Measurements from ENCODE around the gene RC3H1. TPM values are rescaled to one million over a fixed set of nuclear protein-coding genes. Genes with fewer than 3 reads are reported as not detected.

Gene RC3H1
- total and polyA plus RNA-seq, 9 of the 15 experiments (the other 6 are each of a cell fraction or from before 2014, with no cell fraction given) = 2.4 to 31.7 (median 12.4) TPM

DNA sequence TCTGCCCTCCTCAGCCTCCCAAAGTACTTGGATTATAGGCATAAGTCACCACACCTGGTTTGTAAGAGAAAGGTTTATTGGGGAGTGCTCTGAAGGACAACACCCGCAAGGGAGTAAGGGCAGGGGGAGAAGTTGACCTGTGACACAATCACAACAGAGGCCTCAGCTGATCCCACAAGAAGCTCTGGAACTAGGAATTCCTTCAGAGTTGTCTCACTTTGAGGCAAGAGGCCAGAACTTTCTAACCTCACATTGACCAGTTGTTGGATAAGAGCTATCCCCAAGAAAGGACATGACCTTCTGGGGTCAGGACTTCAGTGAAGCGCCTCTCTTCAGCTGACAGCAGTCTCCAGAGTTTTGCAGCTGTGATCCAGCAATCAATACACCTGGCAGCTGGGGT is 27.4 kb upstream of the RC3H1 start (continued):
- TF ChIP-seq GTF2F1 (IDR thresholded peaks at IDR 0.05; ENCODE audit: low read depth, low read length) (no peak), MXI1 (IDR thresholded peaks at IDR 0.05; ENCODE audit: low read depth, low read length) (no peak), ZBTB43 (CRISPR knock-in tag; IDR thresholded peaks at IDR 0.05) (no peak), KDM2B (CRISPR knock-in tag; IDR thresholded peaks at IDR 0.05) (no peak)
- TF ChIP-seq, protein P1, sequence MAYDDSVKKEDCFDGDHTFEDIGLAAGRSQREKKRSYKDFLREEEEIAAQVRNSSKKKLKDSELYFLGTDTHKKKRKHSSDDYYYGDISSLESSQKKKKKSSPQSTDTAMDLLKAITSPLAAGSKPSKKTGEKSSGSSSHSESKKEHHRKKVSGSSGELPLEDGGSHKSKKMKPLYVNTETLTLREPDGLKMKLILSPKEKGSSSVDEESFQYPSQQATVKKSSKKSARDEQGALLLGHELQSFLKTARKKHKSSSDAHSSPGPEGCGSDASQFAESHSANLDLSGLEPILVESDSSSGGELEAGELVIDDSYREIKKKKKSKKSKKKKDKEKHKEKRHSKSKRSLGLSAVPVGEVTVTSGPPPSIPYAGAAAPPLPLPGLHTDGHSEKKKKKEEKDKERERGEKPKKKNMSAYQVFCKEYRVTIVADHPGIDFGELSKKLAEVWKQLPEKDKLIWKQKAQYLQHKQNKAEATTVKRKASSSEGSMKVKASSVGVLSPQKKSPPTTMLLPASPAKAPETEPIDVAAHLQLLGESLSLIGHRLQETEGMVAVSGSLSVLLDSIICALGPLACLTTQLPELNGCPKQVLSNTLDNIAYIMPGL (CRISPR knock-in tag; IDR thresholded peaks at IDR 0.05) = no peak

GRCh38 chr1:174044418-174045222 is 22.5 kb upstream of the RC3H1 start:
- no peak overlapping the region for H3K27ac ChIP-seq (ENCODE audit: extremely low read depth, low read depth, low read length)
- H4K20me1 ChIP-seq (replicated peaks; ENCODE audit: control insufficient read depth, insufficient read depth, low read length) = no peaks in the 10 kb centered on the region
- no peaks in the 10 kb centered on the region for H3K36me3 ChIP-seq (ENCODE audit: control insufficient read depth, insufficient read depth, low read length)
- no peaks in the 10 kb centered on the region for H3K27me3 ChIP-seq (ENCODE audit: control insufficient read depth in 2 of 2, insufficient read depth in 2 of 2, low read length in 2 of 2)
- no peak overlapping the region for H3K4me3 ChIP-seq
- ChIA-PET CTCF (ENCODE audit: low intra/inter-chr PET ratio) (interaction anchor here (0.6 kb wide), 1 partner anchor 14 kb away, joined by 3 read pairs; no protein-coding TSS in a partner anchor), POLR2A (interaction anchor here (1.0 to 1.5 kb wide), 3 partner anchors 20 to 568 kb away, joined by 3 to 4 read pairs (median 3); partner anchors contain the start of genes PRDX6 and RC3H1)
- no peak overlapping the region for H3K4me2 ChIP-seq (ENCODE audit: insufficient read depth, low read length)
- no peak overlapping the region for H3K9ac ChIP-seq (ENCODE audit: insufficient read depth in 1 of 2, low read depth in 2 of 2, low read length in 2 of 2)
- BruUV-seq (replicated peaks) = no TSS peak
- H3K9me3 ChIP-seq (replicated peaks; ENCODE audit: control insufficient read depth, insufficient read depth, low read depth, low read length) = no peaks in the 10 kb centered on the region
- ATAC-seq (no peak), DNase-seq (ENCODE audit: extremely low read depth in 1 of 4, low spot score in 3 of 4) (no peak), FAIRE-seq (no peak)
- H3K9me1 ChIP-seq (ENCODE audit: control insufficient read depth, insufficient read depth, low read length) = no peaks in the 10 kb centered on the region
- no peaks in the 10 kb centered on the region for H3K79me2 ChIP-seq (ENCODE audit: control insufficient read depth, insufficient read depth, low read length)
- intact Hi-C loops (cut with micrococcal nuclease) (no loop called here), in situ Hi-C loops (cut with MboI) (no loop called here)
- WGBS (ENCODE audit: insufficient coverage, low coverage, missing lambda C conversion rate) = 21% methylated on average over 4 of the region's 4 CpGs
- no peaks in the 10 kb centered on the region for H3K4me1 ChIP-seq (replicated peaks in 1 of 2; ENCODE audit: control insufficient read depth in 2 of 2, insufficient read depth in 2 of 2, low read length in 2 of 2)
- no peak overlapping the region for H2AFZ ChIP-seq (ENCODE audit: low read depth, low read length)
- TF ChIP-seq ZNF146 (CRISPR knock-in tag; IDR thresholded peaks at IDR 0.05; ENCODE audit: unreplicated experiment) (no peak), SMC3 (conservative IDR thresholded peaks at IDR 0.05; ENCODE audit: insufficient read depth, low read depth, low read length) (no peak), WHSC1 (IDR thresholded peaks at IDR 0.05; ENCODE audit: low read length) (no peak), PRMT5 (CRISPR knock-in tag; IDR thresholded peaks at IDR 0.05) (no peak), LEF1 (IDR thresholded peaks at IDR 0.05) (no peak), PHF21A (IDR thresholded peaks at IDR 0.05; ENCODE audit: borderline replicate concordance, low read depth) (no peak), RFX5 (IDR thresholded peaks at IDR 0.05; ENCODE audit: low read depth, low read length) (no peak), CGGBP1 (CRISPR knock-in tag; IDR thresholded peaks at IDR 0.05) (no peak), ZNF76 (CRISPR knock-in tag; IDR thresholded peaks at IDR 0.05; ENCODE audit: borderline replicate concordance) (no peak)
- TF ChIP-seq, protein P2, sequence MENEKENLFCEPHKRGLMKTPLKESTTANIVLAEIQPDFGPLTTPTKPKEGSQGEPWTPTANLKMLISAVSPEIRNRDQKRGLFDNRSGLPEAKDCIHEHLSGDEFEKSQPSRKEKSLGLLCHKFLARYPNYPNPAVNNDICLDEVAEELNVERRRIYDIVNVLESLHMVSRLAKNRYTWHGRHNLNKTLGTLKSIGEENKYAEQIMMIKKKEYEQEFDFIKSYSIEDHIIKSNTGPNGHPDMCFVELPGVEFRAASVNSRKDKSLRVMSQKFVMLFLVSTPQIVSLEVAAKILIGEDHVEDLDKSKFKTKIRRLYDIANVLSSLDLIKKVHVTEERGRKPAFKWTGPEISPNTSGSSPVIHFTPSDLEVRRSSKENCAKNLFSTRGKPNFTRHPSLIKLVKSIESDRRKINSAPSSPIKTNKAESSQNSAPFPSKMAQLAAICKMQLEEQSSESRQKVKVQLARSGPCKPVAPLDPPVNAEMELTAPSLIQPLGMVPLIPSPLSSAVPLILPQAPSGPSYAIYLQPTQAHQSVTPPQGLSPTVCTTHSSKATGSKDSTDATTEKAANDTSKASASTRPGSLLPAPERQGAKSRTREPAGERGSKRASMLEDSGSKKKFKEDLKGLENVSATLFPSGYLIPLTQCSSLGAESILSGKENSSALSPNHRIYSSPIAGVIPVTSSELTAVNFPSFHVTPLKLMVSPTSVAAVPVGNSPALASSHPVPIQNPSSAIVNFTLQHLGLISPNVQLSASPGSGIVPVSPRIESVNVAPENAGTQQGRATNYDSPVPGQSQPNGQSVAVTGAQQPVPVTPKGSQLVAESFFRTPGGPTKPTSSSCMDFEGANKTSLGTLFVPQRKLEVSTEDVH (IDR thresholded peaks at IDR 0.05; ENCODE audit: low read depth, partially characterized antibody) = no peak

Measured in K562 (cell line).